Stimulated activated memory B cell treated with anti-CD40 and anti-IgM and Interleukin-4, amounts not matched to agents 10 μg/mL and 1 μg/mL and 100 μg/mL, for 72 hours (primary cell): Measurements from ENCODE around the gene GANAB.
"Not testable (repeated sequence)": the region's sequence is repeated elsewhere in the genome, so short reads cannot be mapped to it uniquely, and the experiment has no call there.

Experiments
- ATAC-seq: fragments of 150-1000 bp; cut with Tn5 transposase; 2 replicates; pipeline ENCODE4 v1.10.0; 2021
- H3K27ac Mint-ChIP-seq: one replicate; pipeline ENCODE4 v1.8.0; 2022; ENCODE audit warnings: mild to moderate bottlenecking, mixed read lengths
- H3K27me3 Mint-ChIP-seq: one replicate; pipeline ENCODE4 v1.8.0; 2022; ENCODE audit warnings: mixed read lengths
- H3K36me3 Mint-ChIP-seq: one replicate; pipeline ENCODE4 v1.8.0; 2022; ENCODE audit warnings: mixed read lengths
- H3K4me1 Mint-ChIP-seq: one replicate; pipeline ENCODE4 v1.8.0; 2022; ENCODE audit warnings: mixed read lengths
- H3K4me3 Mint-ChIP-seq: one replicate; pipeline ENCODE4 v1.8.0; 2022; ENCODE audit warnings: mild to moderate bottlenecking, moderate library complexity, mixed read lengths
- H3K9me3 Mint-ChIP-seq: one replicate; pipeline ENCODE4 v1.8.0; 2022; ENCODE audit warnings: mixed read lengths

The GANAB gene

DNA sequence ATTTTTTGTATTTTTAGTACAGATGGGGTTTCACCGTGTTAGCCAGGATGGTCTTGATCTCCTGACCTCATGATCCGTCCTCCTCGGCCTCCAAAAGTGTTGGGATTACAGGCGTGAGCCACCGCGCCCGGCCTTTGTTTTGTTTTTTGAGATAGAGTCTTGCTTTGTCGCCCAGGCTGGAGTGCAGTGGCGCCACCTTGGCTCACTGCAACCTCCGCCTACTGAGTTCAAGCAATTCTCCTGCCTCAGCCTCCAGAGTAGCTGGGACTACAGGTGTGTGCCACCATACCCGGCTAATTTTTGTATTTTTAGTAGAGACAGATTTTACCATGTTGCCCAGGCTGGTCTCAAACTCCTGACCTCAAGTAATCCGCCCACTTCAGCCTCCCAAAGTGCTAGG lies 3.9 kb upstream of the GANAB start:
- H3K36me3 Mint-ChIP-seq, H3K27me3 Mint-ChIP-seq, H3K27ac Mint-ChIP-seq, ATAC-seq, H3K4me3 Mint-ChIP-seq, H3K9me3 Mint-ChIP-seq: not testable (repeated sequence)
- H3K4me1 Mint-ChIP-seq, result peaks cover 53% of the 10 kb centered on the region

DNA sequence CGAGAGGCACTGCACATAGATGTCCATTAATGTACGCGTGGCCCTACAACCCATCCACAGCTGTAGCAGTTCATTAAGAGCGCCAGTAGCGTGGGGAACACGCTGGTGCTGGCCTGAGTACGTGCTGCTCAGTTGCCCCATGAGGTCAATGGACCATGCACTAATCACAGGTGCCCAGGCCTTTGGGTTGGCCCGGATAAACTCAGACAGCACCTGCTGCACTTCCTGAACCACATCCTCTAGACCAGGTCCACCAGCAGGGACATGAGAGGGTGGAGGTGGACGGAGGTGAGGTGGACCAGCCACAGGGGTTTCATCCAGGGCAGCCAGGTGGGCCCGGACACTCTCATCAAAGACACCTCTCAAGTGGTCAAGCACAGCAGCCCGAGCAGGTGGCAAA lies 3.1 kb upstream of the GANAB start:
- peaks cover 5% of the 10 kb centered on the region for H3K36me3 Mint-ChIP-seq
- no peak overlapping the region for H3K4me3 Mint-ChIP-seq
- ATAC-seq, result no peak
- H3K27me3 Mint-ChIP-seq, result no peaks in the 10 kb centered on the region
- H3K9me3 Mint-ChIP-seq, result no peaks in the 10 kb centered on the region
- peaks cover 54% of the 10 kb centered on the region for H3K4me1 Mint-ChIP-seq
- no peak overlapping the region for H3K27ac Mint-ChIP-seq

DNA sequence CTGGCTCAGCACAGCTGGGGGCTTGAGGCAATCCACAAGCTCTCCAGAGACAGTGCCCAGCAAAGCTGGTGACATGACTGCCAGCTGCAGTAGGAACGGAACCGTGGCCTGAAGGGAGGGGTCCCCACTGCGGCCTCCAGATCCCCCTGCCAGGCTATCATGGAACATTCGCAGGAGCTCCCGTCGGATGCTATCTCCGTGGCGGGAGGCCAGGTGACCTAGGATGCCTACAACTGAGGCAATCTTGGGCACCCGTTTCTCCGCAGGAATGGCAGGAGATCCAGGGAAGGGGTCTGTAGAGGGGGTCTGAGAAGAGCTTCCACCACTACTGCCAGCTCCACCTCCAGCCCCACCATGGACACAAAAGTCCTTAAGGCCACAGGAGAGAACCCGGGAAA lies 2.6 kb upstream of the GANAB start:
- H3K27me3 Mint-ChIP-seq, result no peaks in the 10 kb centered on the region
- H3K9me3 Mint-ChIP-seq, result no peaks in the 10 kb centered on the region
- H3K27ac Mint-ChIP-seq, result no peak overlapping the region
- no peak for ATAC-seq
- no peak overlapping the region for H3K4me3 Mint-ChIP-seq
- H3K4me1 Mint-ChIP-seq, result peaks cover 55% of the 10 kb centered on the region
- peaks cover 5% of the 10 kb centered on the region for H3K36me3 Mint-ChIP-seq

DNA sequence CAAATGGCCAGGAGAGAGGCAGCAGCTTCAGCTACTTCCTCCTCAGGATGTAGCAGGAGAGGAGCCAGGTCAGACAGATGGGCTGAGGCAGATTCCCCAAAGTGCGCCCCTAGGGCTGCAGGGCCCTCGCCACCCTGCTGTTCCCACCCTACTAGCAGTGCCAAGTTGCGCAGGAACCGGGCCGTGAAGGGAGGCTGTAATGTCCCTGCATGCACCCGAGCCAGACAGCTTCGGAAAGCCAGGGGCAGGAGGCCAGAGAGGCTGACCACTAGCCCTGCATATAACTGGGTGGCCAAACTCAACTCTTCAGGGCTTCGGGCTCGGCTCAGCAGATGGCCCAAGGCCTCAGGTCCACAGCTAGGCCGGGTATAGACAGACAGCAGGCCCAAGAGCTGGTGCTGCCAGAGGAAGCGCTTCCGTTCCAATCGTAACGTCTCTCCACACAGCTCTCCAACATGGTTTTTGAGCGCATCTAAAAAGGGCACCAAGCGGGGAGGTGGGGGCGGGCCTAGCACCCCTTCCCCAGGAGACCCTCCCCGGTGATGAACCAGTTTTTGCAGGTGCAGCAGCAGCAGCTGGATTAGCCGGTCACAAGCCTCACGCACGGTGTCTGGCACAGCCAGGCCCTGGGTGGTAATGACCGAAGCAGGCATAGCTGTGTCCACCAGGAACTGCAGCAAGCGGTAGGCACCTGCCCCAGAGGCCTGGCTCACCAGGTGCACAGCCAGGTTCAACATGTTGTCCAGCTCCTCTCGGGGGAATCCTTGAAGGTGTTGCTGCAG lies 2.0 kb upstream of the GANAB start:
- ATAC-seq, result no peak
- Mint-ChIP-seq H3K36me3 (peaks cover 5% of the 10 kb centered on the region), H3K27ac (no peak overlapping the region), H3K4me1 (peaks cover 50% of the 10 kb centered on the region), H3K9me3 (no peaks in the 10 kb centered on the region), H3K27me3 (no peaks in the 10 kb centered on the region), H3K4me3 (no peak overlapping the region)

DNA sequence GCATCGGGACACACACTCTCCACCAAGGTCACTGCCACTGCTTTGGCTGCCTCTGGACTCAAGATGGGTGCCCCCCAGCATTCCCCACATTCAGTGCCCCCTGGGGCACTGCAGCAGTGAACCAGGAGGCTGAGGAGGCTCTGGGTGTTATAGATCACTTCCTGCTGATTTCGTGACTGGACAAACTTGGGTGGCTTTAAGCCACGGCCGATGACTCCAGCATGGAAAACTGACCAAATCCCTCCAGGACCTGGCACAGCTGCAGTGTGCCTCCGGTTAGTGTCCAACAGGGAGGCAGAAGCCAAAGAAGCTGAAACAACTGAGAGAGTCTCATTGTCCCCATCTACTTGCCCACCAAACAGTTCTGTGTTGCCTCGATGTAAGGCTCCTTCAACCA lies 1.2 kb upstream of the GANAB start:
- no peak overlapping the region for H3K4me3 Mint-ChIP-seq
- no peak for ATAC-seq
- no peak overlapping the region for H3K27ac Mint-ChIP-seq
- no peaks in the 10 kb centered on the region for H3K27me3 Mint-ChIP-seq
- H3K36me3 Mint-ChIP-seq, result peaks cover 5% of the 10 kb centered on the region
- no peaks in the 10 kb centered on the region for H3K9me3 Mint-ChIP-seq
- peaks cover 47% of the 10 kb centered on the region for H3K4me1 Mint-ChIP-seq

DNA sequence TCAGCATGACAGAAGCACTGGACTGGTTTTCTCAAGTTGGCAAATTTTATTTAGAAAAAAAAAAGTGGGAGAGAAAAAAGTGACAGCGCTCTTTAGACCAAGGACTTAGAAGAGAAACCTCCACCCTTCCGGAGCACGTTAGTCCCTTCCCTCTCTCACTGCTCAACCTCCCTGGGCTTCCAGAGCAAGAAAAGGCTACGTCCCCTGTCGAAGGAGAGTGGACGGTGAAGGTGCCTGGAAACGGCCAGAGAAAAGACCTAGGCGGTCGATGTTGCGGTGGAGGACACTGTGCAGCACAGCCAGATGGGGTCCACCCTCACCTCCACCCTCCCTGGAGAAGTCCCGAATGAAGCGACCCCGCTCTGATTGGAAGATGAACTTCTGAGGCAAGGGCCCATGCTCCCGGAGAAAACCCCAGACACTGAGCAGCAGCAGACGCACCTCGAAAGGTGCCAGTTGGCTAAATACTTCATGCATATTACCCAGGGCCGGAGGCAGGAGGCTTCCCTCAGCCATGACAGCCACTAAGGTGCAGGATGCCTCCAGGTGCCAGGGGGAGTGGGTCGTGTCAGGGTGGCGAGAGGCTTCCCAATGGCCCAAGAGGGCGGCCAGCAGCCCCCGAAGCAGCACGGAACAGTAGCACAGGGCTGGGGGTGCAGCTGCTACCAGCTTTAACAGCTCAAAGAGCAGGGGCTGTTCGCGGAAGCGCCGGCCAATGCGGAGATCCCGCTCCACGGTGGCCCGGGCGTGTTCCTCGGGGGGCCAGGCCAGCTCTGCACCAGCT lies 604 bp upstream of the GANAB start:
- ATAC-seq, result no peak
- H3K4me1 Mint-ChIP-seq, result peaks cover 41% of the 10 kb centered on the region
- H3K27me3 Mint-ChIP-seq, result no peaks in the 10 kb centered on the region
- H3K36me3 Mint-ChIP-seq, result peaks cover 5% of the 10 kb centered on the region
- H3K4me3 Mint-ChIP-seq, result peak overlapping the region; percentile 98
- peak overlapping the region; percentile 93 for H3K27ac Mint-ChIP-seq
- H3K9me3 Mint-ChIP-seq, result no peaks in the 10 kb centered on the region

DNA sequence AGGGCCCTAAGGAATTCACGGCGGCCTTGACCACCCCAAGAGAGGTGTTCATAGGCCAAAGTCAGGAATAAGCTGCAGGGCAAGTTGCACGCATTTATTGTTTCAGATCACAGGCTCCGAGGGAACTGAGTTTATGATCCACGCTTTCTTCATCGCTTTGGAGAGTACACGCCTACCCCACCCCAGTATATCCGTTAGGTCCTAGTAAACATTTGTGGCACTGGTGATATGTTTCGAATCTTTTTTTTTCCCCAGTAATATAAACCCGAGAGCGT lies 805 bp downstream of the GANAB start:
- H3K9me3 Mint-ChIP-seq, result no peaks in the 10 kb centered on the region
- no peak for ATAC-seq
- H3K36me3 Mint-ChIP-seq, result peaks cover 5% of the 10 kb centered on the region
- H3K4me1 Mint-ChIP-seq, result peaks cover 44% of the 10 kb centered on the region
- peak overlapping the region; percentile 98 for H3K4me3 Mint-ChIP-seq
- no peaks in the 10 kb centered on the region for H3K27me3 Mint-ChIP-seq
- H3K27ac Mint-ChIP-seq, result peak overlapping the region; percentile 93

DNA sequence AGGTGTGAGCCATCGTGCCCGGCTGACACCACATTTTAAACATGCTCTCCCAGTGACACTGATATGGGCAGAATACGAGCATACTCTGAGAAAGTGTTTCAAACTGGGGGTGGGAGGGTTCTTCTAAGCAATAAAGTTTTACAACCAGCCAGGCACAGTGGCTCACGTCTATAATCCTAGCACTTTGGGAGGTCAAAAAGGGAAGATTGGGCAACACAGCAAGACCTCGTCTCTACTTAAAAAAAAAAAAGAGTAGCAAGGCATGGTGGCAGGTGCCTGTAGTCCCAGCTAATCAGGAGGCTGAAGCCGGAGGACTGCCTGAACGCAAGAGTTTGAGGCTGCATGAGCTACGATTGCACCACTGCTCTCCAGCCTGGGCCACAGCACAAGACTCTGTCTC lies 2.2 kb downstream of the GANAB start:
- Mint-ChIP-seq H3K4me1 (peaks cover 43% of the 10 kb centered on the region), H3K9me3 (no peaks in the 10 kb centered on the region), H3K27ac (no peak overlapping the region), H3K36me3 (peaks cover 11% of the 10 kb centered on the region), H3K4me3 (no peak overlapping the region), H3K27me3 (no peaks in the 10 kb centered on the region)
- ATAC-seq, result no peak

DNA sequence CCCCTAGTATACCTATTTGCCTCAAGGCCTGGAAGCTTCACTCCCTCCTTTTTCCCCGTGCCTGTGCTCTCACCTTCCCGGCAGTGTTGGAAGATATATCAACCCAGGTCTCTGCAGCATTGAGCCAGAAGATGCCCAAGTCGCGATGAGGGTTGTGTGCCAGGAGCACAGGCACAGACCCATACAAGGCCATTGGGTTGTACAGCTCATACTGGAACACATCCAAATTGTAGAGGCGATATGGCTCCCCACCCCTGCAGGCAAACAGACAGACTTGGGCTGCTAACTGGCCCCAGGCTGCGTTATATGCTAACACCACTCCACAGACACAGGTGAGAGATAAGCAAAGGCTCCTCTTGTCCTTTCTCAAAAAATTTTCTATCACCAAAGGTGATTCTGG lies 13.9 kb downstream of the GANAB start:
- no peaks in the 10 kb centered on the region for H3K27me3 Mint-ChIP-seq
- H3K36me3 Mint-ChIP-seq, result peaks cover 79% of the 10 kb centered on the region
- H3K9me3 Mint-ChIP-seq, result no peaks in the 10 kb centered on the region
- ATAC-seq, result no peak
- peaks cover under 1% of the 10 kb centered on the region for H3K4me1 Mint-ChIP-seq
- peak overlapping the region; percentile 49 for H3K27ac Mint-ChIP-seq
- no peak overlapping the region for H3K4me3 Mint-ChIP-seq

DNA sequence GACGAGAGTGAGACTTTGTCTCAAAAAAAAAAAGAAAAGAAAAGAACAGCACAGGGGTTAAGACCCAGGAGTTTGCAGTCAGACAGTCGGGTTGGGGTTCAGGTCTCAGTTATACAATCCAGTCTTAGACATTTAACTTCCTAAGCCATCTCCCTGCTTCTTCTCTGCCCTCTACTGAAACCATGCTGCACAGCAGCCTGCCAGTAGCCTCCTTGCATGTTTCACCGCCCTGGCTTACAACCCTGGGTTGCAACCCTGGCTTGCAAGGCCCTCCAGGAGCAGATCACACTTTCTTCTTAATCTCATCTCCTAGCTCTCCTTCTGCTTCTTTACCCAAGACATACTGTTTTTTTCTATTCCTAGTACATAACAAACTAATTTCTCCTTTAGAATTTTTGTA lies 18.7 kb downstream of the GANAB start:
- Mint-ChIP-seq H3K27me3 (no peaks in the 10 kb centered on the region), H3K4me1 (no peaks in the 10 kb centered on the region), H3K9me3 (no peaks in the 10 kb centered on the region), H3K4me3 (no peak overlapping the region), H3K36me3 (peaks cover 72% of the 10 kb centered on the region), H3K27ac (no peak overlapping the region)
- no peak for ATAC-seq

DNA sequence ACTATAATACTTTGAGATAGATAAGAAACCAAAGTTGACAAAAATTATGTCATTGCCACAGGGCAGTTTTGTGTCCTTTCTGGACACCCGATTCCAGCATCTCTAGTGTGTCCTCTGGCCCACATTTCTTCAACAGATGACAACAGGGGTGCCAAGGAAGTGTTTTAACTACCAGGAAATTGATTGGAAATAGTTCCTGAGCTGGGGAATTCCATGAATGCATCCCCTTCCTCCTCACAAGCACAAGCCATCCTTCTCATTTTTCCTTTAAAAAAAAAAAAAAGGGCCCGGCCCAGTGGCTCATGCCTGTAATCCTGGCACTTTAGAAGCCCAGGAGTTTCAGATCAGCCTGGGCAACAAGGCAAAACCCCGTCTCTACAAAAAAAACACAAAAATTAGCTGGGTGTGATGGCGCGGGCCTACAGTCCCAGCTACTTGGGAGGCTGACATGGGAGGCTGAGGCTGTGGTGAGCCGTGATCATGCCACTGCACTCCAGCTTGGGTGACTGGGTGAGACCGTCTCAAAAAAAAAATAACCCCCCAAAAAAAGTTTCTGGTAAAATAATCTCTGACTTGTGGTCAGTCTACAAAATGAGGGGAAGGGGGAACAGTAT lies 23.8 kb downstream of the GANAB start:
- H3K27me3 Mint-ChIP-seq, result no peaks in the 10 kb centered on the region
- H3K36me3 Mint-ChIP-seq, result peaks cover 23% of the 10 kb centered on the region

DNA sequence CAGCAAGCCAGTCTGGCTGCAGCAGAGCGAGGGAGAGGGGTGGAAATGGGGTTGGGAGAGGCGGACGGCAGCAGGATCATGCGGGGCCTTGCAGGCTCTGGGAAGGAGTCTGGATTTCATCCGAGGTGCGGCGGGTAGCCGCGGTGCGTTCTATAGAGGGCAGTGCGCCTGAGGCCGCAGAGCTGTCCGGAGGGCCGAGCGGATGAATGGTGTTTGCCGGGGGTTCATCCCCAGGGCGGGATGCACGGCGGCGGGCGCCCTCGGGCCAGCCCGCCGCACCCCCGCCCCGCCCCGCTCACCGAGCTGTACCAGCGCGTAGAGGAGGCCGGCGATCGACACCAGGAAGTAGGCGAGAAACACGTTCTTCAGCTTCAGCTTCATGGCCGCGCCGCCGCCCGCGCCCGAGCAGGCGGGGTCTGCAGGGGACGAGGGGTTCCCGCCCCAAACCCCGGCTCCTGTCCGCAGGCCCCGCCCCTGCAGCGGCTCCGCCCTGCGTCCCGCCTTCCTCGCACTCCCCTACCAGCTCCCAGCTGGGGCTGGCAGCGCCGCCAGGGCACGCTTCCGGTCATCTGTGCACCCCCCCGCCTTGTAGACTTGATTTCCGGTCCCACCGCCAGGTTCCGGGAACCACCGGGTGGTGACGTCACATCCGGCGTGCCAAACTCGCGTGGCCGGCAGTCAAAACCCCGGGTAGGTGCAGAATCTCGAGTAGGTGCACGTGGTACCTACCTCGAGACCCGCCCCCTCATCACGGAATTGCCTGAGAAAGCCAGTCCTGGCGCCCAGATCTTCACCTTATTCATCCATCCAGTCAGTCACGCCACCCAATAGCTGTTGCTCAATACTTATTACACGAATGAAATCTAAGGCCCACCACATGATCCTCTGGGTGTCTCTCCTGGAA lies 24.6 kb downstream of the GANAB start, which contains the start of gene B3GAT3:
B3GAT3 (minus strand) TSS at position 420 of the 904 bp plus-strand sequence; CDS start at position 381, 39 bp downstream.
- Mint-ChIP-seq H3K36me3 (peaks cover 24% of the 10 kb centered on the region), H3K9me3 (no peaks in the 10 kb centered on the region), H3K4me1 (peaks cover 16% of the 10 kb centered on the region)

More for the DNA sequence above, 23.8 kb downstream of the GANAB start:
- no peak for ATAC-seq
- Mint-ChIP-seq H3K4me1 (peaks cover 16% of the 10 kb centered on the region), H3K4me3 (peak overlapping the region; percentile 93), H3K9me3 (no peaks in the 10 kb centered on the region), H3K27ac (peak overlapping the region; percentile 90)

DNA sequence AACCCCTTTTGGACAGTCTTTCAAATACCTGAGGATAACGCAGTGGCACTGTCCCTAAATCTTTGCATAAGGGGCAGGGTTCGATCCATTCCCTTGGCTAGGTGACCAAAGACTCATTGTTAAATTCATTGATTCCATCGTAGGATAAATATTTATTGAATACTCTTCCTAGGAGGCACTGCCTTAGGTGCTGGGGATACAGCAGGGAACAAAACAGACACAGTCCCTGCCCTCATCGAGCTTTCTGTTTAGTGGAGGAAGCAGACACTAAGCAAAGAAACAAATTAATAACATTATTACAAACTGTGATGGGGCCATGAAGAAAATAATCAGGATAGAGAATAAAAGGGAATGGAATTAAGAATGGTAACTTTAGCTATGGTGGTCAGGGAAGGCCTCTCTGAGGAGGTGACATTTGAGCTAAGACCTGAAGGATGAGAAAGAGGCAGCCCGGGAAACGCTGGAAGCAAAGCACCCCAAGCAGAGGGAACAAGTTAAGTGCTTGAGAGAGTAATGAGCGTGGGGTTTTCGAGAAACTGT lies 25.3 kb downstream of the GANAB start:
- Mint-ChIP-seq H3K4me1 (peaks cover 16% of the 10 kb centered on the region), H3K27me3 (no peaks in the 10 kb centered on the region), H3K27ac (peak overlapping the region; percentile 90), H3K9me3 (no peaks in the 10 kb centered on the region), H3K4me3 (peak overlapping the region; percentile 93), H3K36me3 (peaks cover 24% of the 10 kb centered on the region)
- ATAC-seq, result no peak

More for the DNA sequence above, 24.6 kb downstream of the GANAB start, which contains the start of gene B3GAT3:
- no peaks in the 10 kb centered on the region for H3K27me3 Mint-ChIP-seq
- H3K27ac Mint-ChIP-seq, result peak within 1 kb of the TSS; percentile 90
- peak; percentile 99 for ATAC-seq
- peak within 1 kb of the TSS; percentile 93 for H3K4me3 Mint-ChIP-seq

DNA sequence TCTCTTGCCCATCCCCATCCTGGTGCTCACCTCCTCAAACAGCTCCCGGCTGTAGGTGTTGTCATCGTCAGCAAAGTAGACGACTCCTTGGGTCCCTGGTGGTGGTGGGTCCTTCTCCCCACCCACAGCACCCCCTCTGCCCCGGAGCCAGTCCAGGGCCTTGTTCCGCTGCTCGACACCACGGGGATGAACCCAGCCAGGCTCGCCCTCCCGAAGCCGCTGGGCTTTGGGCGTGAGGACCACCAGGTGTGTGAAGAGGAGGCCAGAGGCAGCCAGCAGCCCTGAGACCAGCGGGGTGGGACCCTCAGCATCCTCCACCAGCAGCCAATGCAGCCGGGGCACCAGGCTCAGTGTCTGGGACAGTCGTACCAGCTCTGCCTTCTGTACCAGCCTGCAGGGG lies 29.5 kb downstream of the GANAB start:
- not testable (repeated sequence) for H3K4me3 Mint-ChIP-seq, H3K27me3 Mint-ChIP-seq, ATAC-seq, H3K9me3 Mint-ChIP-seq
- Mint-ChIP-seq H3K27ac (peak overlapping the region; percentile 51), H3K4me1 (peaks cover 17% of the 10 kb centered on the region), H3K36me3 (peaks cover 22% of the 10 kb centered on the region)
